Measurements from ENCODE around the gene STK32C.

Gene STK32C

GRCh38 chr10:132207536-132208461 is 100.0 kb downstream of the STK32C start:
- Histone ChIP-seq H3K27ac (ENCODE audit: low read depth, low read length) (no peak overlapping the region), H3K36me3 (ENCODE audit: insufficient read depth, low read length) (no peaks in the 10 kb centered on the region), H3K27me3 (ENCODE audit: insufficient read depth, low read length) (no peaks in the 10 kb centered on the region), H3K9ac (ENCODE audit: low read depth, low read length) (no peak overlapping the region), H3K9me3 (ENCODE audit: insufficient read depth, low read depth, low read length) (no peaks in the 10 kb centered on the region), H3K4me3 (ENCODE audit: low read length) (no peak overlapping the region), H3K4me1 (ENCODE audit: insufficient read depth, low read length) (no peaks in the 10 kb centered on the region)
- 92% methylated on average over 48 of the region's 48 CpGs for WGBS

- 95% methylated on average over 29 of the region's 29 CpGs for WGBS
- Histone ChIP-seq H3K4me3 (ENCODE audit: low read length) (no peak overlapping the region), H3K27me3 (ENCODE audit: insufficient read depth, low read length) (no peaks in the 10 kb centered on the region), H3K9ac (ENCODE audit: low read depth, low read length) (no peak overlapping the region), H3K9me3 (ENCODE audit: insufficient read depth, low read depth, low read length) (no peaks in the 10 kb centered on the region), H3K36me3 (ENCODE audit: insufficient read depth, low read length) (no peaks in the 10 kb centered on the region), H3K4me1 (ENCODE audit: insufficient read depth, low read length) (no peaks in the 10 kb centered on the region), H3K27ac (ENCODE audit: low read depth, low read length) (no peak overlapping the region)
These were observed 100.8 kb downstream of the STK32C start for GRCh38 chr10:132206806-132207535.

GRCh38 chr10:132206377-132206745 is 101.4 kb downstream of the STK32C start:
- H3K36me3 ChIP-seq (ENCODE audit: insufficient read depth, low read length): no peaks in the 10 kb centered on the region
- H3K4me1 ChIP-seq (ENCODE audit: insufficient read depth, low read length): no peaks in the 10 kb centered on the region
- no peak overlapping the region for H3K4me3 ChIP-seq (ENCODE audit: low read length)
- H3K27me3 ChIP-seq (ENCODE audit: insufficient read depth, low read length): no peaks in the 10 kb centered on the region
- no peaks in the 10 kb centered on the region for H3K9me3 ChIP-seq (ENCODE audit: insufficient read depth, low read depth, low read length)
- H3K9ac ChIP-seq (ENCODE audit: low read depth, low read length): no peak overlapping the region
- 94% methylated on average over 11 of the region's 11 CpGs for WGBS
- no peak overlapping the region for H3K27ac ChIP-seq (ENCODE audit: low read depth, low read length)

- Histone ChIP-seq H3K27me3 (ENCODE audit: insufficient read depth, low read length) (no peaks in the 10 kb centered on the region), H3K27ac (ENCODE audit: low read depth, low read length) (no peak overlapping the region), H3K9ac (ENCODE audit: low read depth, low read length) (no peak overlapping the region), H3K9me3 (ENCODE audit: insufficient read depth, low read depth, low read length) (no peaks in the 10 kb centered on the region), H3K4me3 (ENCODE audit: low read length) (no peak overlapping the region), H3K4me1 (ENCODE audit: insufficient read depth, low read length) (no peaks in the 10 kb centered on the region), H3K36me3 (ENCODE audit: insufficient read depth, low read length) (no peaks in the 10 kb centered on the region)
- WGBS: 90% methylated on average over 33 of the region's 37 CpGs
These were observed 101.9 kb downstream of the STK32C start for GRCh38 chr10:132205650-132206376.

GRCh38 chr10:132204781-132205473 is 102.8 kb downstream of the STK32C start:
- Histone ChIP-seq H3K9me3 (ENCODE audit: insufficient read depth, low read depth, low read length) (no peaks in the 10 kb centered on the region), H3K9ac (ENCODE audit: low read depth, low read length) (no peak overlapping the region), H3K36me3 (ENCODE audit: insufficient read depth, low read length) (no peaks in the 10 kb centered on the region), H3K27ac (ENCODE audit: low read depth, low read length) (no peak overlapping the region), H3K27me3 (ENCODE audit: insufficient read depth, low read length) (no peaks in the 10 kb centered on the region), H3K4me1 (ENCODE audit: insufficient read depth, low read length) (no peaks in the 10 kb centered on the region), H3K4me3 (ENCODE audit: low read length) (no peak overlapping the region)
- WGBS: 87% methylated on average over 28 of the region's 28 CpGs

- WGBS: 92% methylated on average over 20 of the region's 20 CpGs
- no peaks in the 10 kb centered on the region for H3K9me3 ChIP-seq (ENCODE audit: insufficient read depth, low read depth, low read length)
- no peak overlapping the region for H3K4me3 ChIP-seq (ENCODE audit: low read length)
- no peak overlapping the region for H3K9ac ChIP-seq (ENCODE audit: low read depth, low read length)
- no peaks in the 10 kb centered on the region for H3K4me1 ChIP-seq (ENCODE audit: insufficient read depth, low read length)
- no peaks in the 10 kb centered on the region for H3K36me3 ChIP-seq (ENCODE audit: insufficient read depth, low read length)
- no peak overlapping the region for H3K27ac ChIP-seq (ENCODE audit: low read depth, low read length)
- H3K27me3 ChIP-seq (ENCODE audit: insufficient read depth, low read length): no peaks in the 10 kb centered on the region
These were observed 103.5 kb downstream of the STK32C start for GRCh38 chr10:132204078-132204780.

- no peak overlapping the region for H3K27ac ChIP-seq (ENCODE audit: low read depth, low read length)
- no peak overlapping the region for H3K4me3 ChIP-seq (ENCODE audit: low read length)
- no peaks in the 10 kb centered on the region for H3K9me3 ChIP-seq (ENCODE audit: insufficient read depth, low read depth, low read length)
- WGBS: 95% methylated on average over 34 of the region's 34 CpGs
- no peaks in the 10 kb centered on the region for H3K36me3 ChIP-seq (ENCODE audit: insufficient read depth, low read length)
- no peaks in the 10 kb centered on the region for H3K4me1 ChIP-seq (ENCODE audit: insufficient read depth, low read length)
- no peaks in the 10 kb centered on the region for H3K27me3 ChIP-seq (ENCODE audit: insufficient read depth, low read length)
- H3K9ac ChIP-seq (ENCODE audit: low read depth, low read length): no peak overlapping the region
These were observed 104.3 kb downstream of the STK32C start for GRCh38 chr10:132203256-132204077.

GRCh38 chr10:132202070-132202970 is 105.4 kb downstream of the STK32C start:
- H3K4me1 ChIP-seq (ENCODE audit: insufficient read depth, low read length): no peaks in the 10 kb centered on the region
- no peak overlapping the region for H3K27ac ChIP-seq (ENCODE audit: low read depth, low read length)
- no peaks in the 10 kb centered on the region for H3K9me3 ChIP-seq (ENCODE audit: insufficient read depth, low read depth, low read length)
- H3K36me3 ChIP-seq (ENCODE audit: insufficient read depth, low read length): no peaks in the 10 kb centered on the region
- H3K27me3 ChIP-seq (ENCODE audit: insufficient read depth, low read length): no peaks in the 10 kb centered on the region
- H3K9ac ChIP-seq (ENCODE audit: low read depth, low read length): no peak overlapping the region
- H3K4me3 ChIP-seq (ENCODE audit: low read length): no peak overlapping the region
- WGBS: 90% methylated on average over 48 of the region's 48 CpGs
